ENCODE measurements around the gene TRERF1. TPM values are rescaled to one million over a fixed set of nuclear protein-coding genes. Genes with fewer than 3 reads are reported as not detected.
"Not testable (repeated sequence)": the region's sequence is repeated elsewhere in the genome, so short reads cannot be mapped to it uniquely, and the experiment has no call there.

TRERF1 gene
- polyA plus RNA-seq, 1 of the 3 experiments (the other 2 are of a cell fraction) = 3.6 TPM

DNA sequence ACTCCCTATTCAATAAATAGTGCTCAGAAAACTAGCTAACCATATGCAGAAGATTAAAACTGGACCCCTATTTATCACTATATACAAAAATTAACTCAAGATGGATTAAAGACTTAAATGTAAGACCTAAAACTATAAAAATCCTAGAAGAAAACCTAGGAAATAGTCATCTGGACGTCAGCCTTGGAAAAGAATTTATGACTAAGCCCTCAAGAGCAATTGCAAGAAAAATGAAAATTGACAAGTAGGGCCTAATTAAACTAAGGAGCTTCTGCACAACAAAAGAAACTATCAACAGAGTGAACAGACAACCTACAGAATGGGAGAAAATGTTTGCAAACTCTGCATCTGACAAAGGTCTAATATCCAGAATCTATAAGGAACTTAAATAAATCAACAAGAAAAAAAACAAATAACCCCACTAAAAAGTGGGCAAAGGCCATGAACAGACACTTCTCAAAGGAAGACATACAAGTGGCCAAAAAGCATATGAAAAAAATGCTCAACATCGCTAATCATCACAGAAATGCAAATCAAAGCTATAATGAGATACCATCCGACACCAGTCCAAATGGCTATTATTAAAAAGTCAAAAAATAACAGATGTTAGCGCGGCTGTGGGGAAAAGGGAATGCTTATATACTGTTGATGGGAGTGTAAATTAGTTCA is 126.9 kb downstream of the TRERF1 start:
- H2AFZ ChIP-seq (ENCODE audit: low read depth); POLR2A ChIA-PET; H3F3A ChIP-seq (replicated peaks; ENCODE audit: insufficient read depth); H3K9me3 ChIP-seq; H3K4me1 ChIP-seq (ENCODE audit: control insufficient read depth in 1 of 2, insufficient read depth in 2 of 2, low read depth in 1 of 2, low read length in 1 of 2); H3K4me3 ChIP-seq (ENCODE audit: low read depth in 2 of 2, low read length in 1 of 2); H3K36me3 ChIP-seq (replicated peaks in 1 of 2; ENCODE audit: control insufficient read depth in 1 of 2, insufficient read depth in 2 of 2, low read length in 1 of 2); H4K20me1 ChIP-seq (ENCODE audit: insufficient read depth); H3K4me2 ChIP-seq; H3K79me2 ChIP-seq (ENCODE audit: insufficient read depth); H3K27me3 ChIP-seq (ENCODE audit: insufficient read depth); DNase-seq; H3K9ac ChIP-seq; H3K9me2 ChIP-seq: not testable (repeated sequence)
- WGBS (ENCODE audit: low lambda C conversion rate) = 80% methylated on average over 5 of the region's 5 CpGs
- TF ChIP-seq JUND (IDR thresholded peaks at IDR 0.05) = peak; percentile 3; the same call in 1 of the 2 replicates
- TF ChIP-seq, protein P1, sequence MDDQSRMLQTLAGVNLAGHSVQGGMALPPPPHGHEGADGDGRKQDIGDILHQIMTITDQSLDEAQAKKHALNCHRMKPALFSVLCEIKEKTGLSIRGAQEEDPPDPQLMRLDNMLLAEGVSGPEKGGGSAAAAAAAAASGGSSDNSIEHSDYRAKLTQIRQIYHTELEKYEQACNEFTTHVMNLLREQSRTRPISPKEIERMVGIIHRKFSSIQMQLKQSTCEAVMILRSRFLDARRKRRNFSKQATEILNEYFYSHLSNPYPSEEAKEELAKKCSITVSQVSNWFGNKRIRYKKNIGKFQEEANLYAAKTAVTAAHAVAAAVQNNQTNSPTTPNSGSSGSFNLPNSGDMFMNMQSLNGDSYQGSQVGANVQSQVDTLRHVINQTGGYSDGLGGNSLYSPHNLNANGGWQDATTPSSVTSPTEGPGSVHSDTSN (IDR thresholded peaks at IDR 0.05) = peak; percentile 69
- CTCF ChIA-PET = interaction anchor here (1.4 to 1.5 kb wide), 2 partner anchors 17 to 207 kb away, joined by 3 to 6 read pairs; no protein-coding TSS in a partner anchor
- H3K27ac ChIP-seq (ENCODE audit: low read depth in 2 of 2, low read length in 1 of 2) = peak overlapping the region in 1 of 2 experiments; percentile 4; a peak in 1 of 4 replicates

DNA sequence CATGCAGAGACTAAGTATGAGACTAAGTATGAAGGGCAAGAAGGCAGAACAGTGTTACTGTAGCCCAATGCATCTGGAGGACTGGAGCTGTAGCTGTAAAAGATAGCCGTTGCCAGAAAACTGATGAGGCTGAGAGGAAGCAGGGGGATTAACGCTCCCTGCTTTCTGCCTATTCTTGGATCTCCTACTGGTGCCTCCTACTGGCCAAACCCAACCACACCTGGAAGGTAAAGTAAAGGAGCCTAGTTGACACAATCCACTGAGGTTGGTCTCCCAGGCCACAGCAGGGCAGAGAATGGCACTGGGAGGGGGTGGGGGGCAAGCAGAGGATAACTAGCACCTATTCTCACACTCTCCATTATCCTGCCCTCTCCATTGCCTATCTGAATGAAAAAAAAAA is 129.1 kb downstream of the TRERF1 start:
- 100% methylated on average over 2 of the region's 2 CpGs for WGBS (ENCODE audit: low lambda C conversion rate)

More for the DNA sequence above, 129.1 kb downstream of the TRERF1 start:
- Histone ChIP-seq H3K27ac (ENCODE audit: low read depth in 2 of 2, low read length in 1 of 2) (no peak overlapping the region), H3F3A (replicated peaks; ENCODE audit: insufficient read depth) (peaks cover 4% of the 10 kb centered on the region), H3K9me3 (peaks cover 6% of the 10 kb centered on the region), H3K4me2 (no peak overlapping the region), H3K9ac (no peak overlapping the region), H3K27me3 (ENCODE audit: insufficient read depth) (no peaks in the 10 kb centered on the region), H3K36me3 (replicated peaks in 1 of 2; ENCODE audit: control insufficient read depth in 1 of 2, insufficient read depth in 2 of 2, low read length in 1 of 2) (peaks cover 0 to 9% of the 10 kb centered on the region in 2 experiments), H3K79me2 (ENCODE audit: insufficient read depth) (0 out of 2 replicates have a peak, but pooled peaks cover 3% of the 10 kb centered on the region), H3K4me1 (ENCODE audit: control insufficient read depth in 1 of 2, insufficient read depth in 2 of 2, low read depth in 1 of 2, low read length in 1 of 2) (no peaks in the 10 kb centered on the region), H2AFZ (ENCODE audit: low read depth) (no peak overlapping the region), H4K20me1 (ENCODE audit: insufficient read depth) (no peaks in the 10 kb centered on the region), H3K9me2 (no peaks in the 10 kb centered on the region), H3K4me3 (ENCODE audit: low read depth in 2 of 2, low read length in 1 of 2) (no peak overlapping the region)
- CTCF ChIA-PET = no interaction called here
- TF ChIP-seq CTCF (IDR thresholded peaks at IDR 0.05) (peak; percentile 17; the same call in 1 of the 2 replicates), GABPA (IDR thresholded peaks at IDR 0.05; ENCODE audit: low read depth) (no peak)
- POLR2A ChIA-PET = no interaction called here
- DNase-seq = no peak

Data from SK-N-SH (cell line).